ENCODE data around the gene MYH6. TPM values are rescaled to one million over a fixed set of nuclear protein-coding genes. Genes with fewer than 3 reads are reported as not detected.

The MYH6 gene
- polyA plus RNA-seq, 3 donors: not detected

- no peaks in the 10 kb centered on the region for H3K36me3 Mint-ChIP-seq
- Histone ChIP-seq H3K9ac (ENCODE audit: insufficient read depth, low read length, poor library complexity, severe bottlenecking) (no peak overlapping the region), H3K36me3 (replicated peaks in 1 of 2; ENCODE audit: control insufficient read depth in 1 of 2, insufficient read depth in 2 of 2, low read length in 2 of 2) (no peaks in the 10 kb centered on the region), H3K27me3 (ENCODE audit: control insufficient read depth in 2 of 2, insufficient read depth in 2 of 2, low read length in 2 of 2) (no peaks in the 10 kb centered on the region), H2AFZ (ENCODE audit: insufficient read depth, low read depth, low read length, poor library complexity, severe bottlenecking) (no peak overlapping the region), H4K20me1 (ENCODE audit: insufficient read depth, low read length) (no peaks in the 10 kb centered on the region), H3K9me3 (replicated peaks in 1 of 2; ENCODE audit: control insufficient read depth in 1 of 2, insufficient read depth in 1 of 2, low read length in 2 of 2) (no peaks in the 10 kb centered on the region), H3K4me1 (ENCODE audit: control insufficient read depth in 1 of 2, insufficient read depth in 2 of 2, low read length in 2 of 2) (peaks cover 5 to 7% of the 10 kb centered on the region in 2 donors), H3K27ac (ENCODE audit: low read depth in 1 of 2, low read length in 2 of 2) (no peak overlapping the region), H3K4me2 (replicated peaks; ENCODE audit: extremely low read depth, low read length, poor library complexity, severe bottlenecking) (no peak overlapping the region), H3K4me3 (replicated peaks in 1 of 3; ENCODE audit: low read depth in 2 of 3, low read length in 3 of 3) (no peak overlapping the region), H3K79me2 (ENCODE audit: insufficient read depth, low read length) (no peaks in the 10 kb centered on the region)
- no peak for DNase-seq
- H3K9me3 Mint-ChIP-seq: no peaks in the 10 kb centered on the region
- H3K4me3 Mint-ChIP-seq: no peak overlapping the region
- no peak overlapping the region for H3K27ac Mint-ChIP-seq
- TF ChIP-seq CTCF (IDR thresholded peaks at IDR 0.05): no peak
- peaks cover 19% of the 10 kb centered on the region for H3K4me1 Mint-ChIP-seq
- 92% methylated on average over 8 of the region's 10 CpGs for WGBS (ENCODE audit: insufficient coverage)
- peaks cover 3 to 22% (median 3%) of the 10 kb centered on the region in 3 donors for H3K27me3 Mint-ChIP-seq (ENCODE audit: low read depth in 3 of 3)
- intact Hi-C loops (cut with micrococcal nuclease): no loop called here
Measured at GRCh38 chr14:23405096-23405495, 3.0 kb downstream of the MYH6 start.

DNA sequence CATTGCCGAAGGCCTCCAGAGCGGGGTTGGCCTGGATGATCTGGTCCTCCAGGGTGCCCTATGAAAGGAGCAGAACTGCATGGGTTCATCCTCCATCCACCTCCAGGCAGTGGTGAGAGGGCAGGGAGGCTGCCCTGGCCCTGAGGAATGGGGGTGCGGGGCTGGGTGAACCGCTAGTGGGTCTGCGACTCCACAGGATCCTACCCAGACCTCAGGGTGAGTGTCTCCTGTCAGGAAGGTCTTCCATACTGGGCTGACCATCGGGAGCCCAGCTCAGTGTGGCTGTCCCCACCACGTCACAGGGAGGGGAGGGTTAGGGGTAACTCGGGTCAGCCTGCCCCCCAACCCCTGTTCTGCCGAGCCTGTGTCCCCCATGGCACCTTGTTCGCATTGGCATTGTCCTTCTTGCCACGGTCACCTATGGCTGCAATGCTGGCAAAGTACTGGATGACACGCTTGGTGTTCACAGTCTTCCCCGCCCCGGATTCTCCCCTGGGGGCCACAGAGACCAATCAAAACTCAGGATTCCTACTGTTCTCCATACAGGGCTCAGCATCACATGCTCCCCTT, 3.7 kb downstream of the MYH6 start:
- Histone ChIP-seq H3K27me3 (ENCODE audit: control insufficient read depth in 2 of 2, insufficient read depth in 2 of 2, low read length in 2 of 2) (no peaks in the 10 kb centered on the region), H3K9me3 (replicated peaks in 1 of 2; ENCODE audit: control insufficient read depth in 1 of 2, insufficient read depth in 1 of 2, low read length in 2 of 2) (no peaks in the 10 kb centered on the region), H3K27ac (ENCODE audit: low read depth in 1 of 2, low read length in 2 of 2) (no peak overlapping the region), H4K20me1 (ENCODE audit: insufficient read depth, low read length) (no peaks in the 10 kb centered on the region), H3K9ac (ENCODE audit: insufficient read depth, low read length, poor library complexity, severe bottlenecking) (no peak overlapping the region), H3K4me3 (replicated peaks in 1 of 3; ENCODE audit: low read depth in 2 of 3, low read length in 3 of 3) (no peak overlapping the region), H2AFZ (ENCODE audit: insufficient read depth, low read depth, low read length, poor library complexity, severe bottlenecking) (no peak overlapping the region), H3K4me2 (replicated peaks; ENCODE audit: extremely low read depth, low read length, poor library complexity, severe bottlenecking) (no peak overlapping the region), H3K4me1 (ENCODE audit: control insufficient read depth in 1 of 2, insufficient read depth in 2 of 2, low read length in 2 of 2) (peaks cover 5 to 7% of the 10 kb centered on the region in 2 donors), H3K36me3 (replicated peaks in 1 of 2; ENCODE audit: control insufficient read depth in 1 of 2, insufficient read depth in 2 of 2, low read length in 2 of 2) (no peaks in the 10 kb centered on the region), H3K79me2 (ENCODE audit: insufficient read depth, low read length) (no peaks in the 10 kb centered on the region)
- Mint-ChIP-seq H3K4me1 (peaks cover 19% of the 10 kb centered on the region), H3K36me3 (no peaks in the 10 kb centered on the region), H3K9me3 (no peaks in the 10 kb centered on the region), H3K4me3 (no peak overlapping the region), H3K27me3 (ENCODE audit: low read depth in 3 of 3) (peaks cover 3 to 22% (median 5%) of the 10 kb centered on the region in 3 donors), H3K27ac (peak overlapping the region in 1 of 7 donors; percentile 63)
- 91% methylated on average over 12 of the region's 14 CpGs for WGBS (ENCODE audit: insufficient coverage)
- TF ChIP-seq CTCF (IDR thresholded peaks at IDR 0.05): no peak
- intact Hi-C loops (cut with micrococcal nuclease): no loop called here
- DNase-seq: no peak
